Activated T-cell treated with anti-CD3 and anti-CD28 coated beads for 24 hours (primary cell): Measurements from ENCODE around the gene NPAS3.

Experiments used
- DNase-seq: peaks from one replicate; pipeline ENCODE4 v3.0.0-alpha.2; 2020; ENCODE audit warnings: low read depth

NPAS3 gene

DNA sequence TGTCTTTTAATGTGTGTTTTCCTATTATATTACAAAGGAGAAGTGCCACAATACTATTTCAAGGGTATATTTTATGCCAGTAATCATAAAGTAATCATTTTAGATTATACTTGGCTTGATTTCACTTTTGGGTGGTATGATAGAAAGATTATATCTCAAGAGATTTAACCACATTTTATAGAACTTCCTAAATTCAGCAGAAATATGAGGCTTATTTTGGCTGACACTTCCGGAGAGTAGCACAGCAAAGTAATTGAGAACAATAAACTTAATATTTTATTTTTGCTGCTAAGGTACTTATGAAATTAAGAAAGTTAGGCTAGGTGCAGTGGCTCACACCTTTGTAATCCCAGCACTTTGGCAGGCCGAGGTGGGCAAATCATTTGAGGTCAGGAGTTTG, 319.1 kb downstream of the NPAS3 start:
- no peak for DNase-seq

DNA sequence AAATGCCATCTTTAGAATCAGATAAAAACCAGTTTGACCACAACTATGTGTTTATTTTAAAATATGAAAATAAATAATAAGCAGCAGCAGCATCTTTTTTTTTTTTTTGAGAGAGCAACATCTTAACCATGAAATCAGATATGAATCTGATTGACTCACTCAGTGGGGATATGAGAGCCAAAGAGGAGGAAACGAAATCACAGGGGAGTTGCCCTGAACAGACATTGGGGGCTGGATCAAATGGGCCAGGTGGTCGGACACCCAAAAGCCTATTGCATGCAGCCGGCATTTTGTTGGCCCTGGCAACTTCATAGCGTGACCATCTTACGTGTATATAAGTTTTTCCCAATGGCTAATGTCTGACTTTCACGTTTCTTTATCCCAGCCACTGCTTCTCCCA, 321.1 kb downstream of the NPAS3 start:
- DNase-seq: no peak

DNA sequence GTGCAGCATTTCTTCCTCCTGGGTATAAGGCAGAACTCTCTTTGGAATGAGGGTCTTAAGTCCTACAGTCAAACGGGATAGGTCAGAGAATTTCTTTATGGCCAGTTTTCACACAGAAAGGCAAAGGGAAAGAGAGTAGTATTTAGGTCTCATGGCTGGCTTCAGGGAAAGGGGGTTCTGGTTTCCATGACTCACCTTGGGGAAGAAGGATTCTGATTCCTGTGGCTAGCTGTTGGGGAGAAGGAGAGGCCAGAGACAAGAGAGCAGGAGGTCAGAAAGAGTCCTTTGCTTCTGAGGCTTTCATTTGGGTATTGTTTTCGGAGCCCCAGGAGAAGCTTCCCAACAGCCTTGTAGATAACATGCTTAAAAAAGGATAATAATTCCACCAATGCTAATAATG, 332.5 kb downstream of the NPAS3 start:
- DNase-seq: no peak

DNA sequence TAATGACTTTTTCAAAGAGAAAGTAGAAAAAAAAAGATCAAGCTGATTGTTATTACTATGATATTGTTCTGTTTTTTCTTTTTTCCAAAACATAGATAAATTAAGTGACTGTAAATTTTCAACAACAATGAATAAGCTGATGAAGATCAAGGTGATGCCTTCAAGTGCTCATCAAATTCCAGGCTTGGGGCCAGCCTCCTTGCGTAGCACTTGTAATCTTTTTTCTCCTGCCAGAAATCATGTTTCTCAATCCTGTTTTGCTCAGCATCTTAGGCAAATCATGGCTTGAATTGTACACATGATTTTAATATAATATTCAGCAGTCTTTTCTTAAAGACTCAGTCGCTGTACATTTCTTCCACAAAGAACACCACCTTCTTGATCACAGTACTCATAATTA, 333.2 kb downstream of the NPAS3 start:
- DNase-seq: no peak

DNA sequence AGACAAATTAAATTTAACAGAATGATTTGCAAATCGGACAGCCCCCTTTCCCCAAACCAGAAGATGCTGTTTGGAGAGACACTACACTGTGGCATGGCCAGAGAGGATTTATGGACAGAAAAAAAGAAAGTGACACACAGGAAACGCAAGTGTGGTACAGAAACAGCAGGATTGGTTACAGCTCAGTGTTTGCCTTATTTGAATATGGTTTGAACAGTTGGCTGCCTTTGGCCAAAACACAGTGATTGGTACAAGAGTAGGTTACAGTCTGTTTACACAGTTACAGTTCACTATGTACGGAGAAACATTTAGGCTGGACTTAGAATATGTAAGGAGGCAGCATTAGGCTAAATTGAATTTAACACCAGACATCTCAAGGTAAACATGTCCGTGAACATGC, 335.3 kb downstream of the NPAS3 start:
- DNase-seq: no peak

DNA sequence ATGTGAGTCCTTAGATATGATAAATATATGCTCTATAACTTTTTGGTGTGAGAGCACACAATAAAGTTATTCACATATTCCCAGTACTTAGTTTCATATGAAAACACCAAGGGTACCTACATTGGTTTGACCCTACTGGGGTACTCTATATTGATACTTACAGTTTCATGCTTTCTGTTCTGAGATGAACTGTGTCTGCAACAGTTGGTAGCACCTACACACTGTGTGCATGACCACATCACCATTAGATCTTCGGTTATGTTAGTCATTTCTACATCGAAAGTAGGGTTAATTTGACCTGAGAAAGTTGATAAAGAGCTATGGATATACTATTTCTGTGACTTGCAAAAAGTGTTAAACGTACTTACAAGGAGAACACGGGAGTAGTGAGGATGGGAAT, 337.2 kb downstream of the NPAS3 start:
- no peak for DNase-seq

DNA sequence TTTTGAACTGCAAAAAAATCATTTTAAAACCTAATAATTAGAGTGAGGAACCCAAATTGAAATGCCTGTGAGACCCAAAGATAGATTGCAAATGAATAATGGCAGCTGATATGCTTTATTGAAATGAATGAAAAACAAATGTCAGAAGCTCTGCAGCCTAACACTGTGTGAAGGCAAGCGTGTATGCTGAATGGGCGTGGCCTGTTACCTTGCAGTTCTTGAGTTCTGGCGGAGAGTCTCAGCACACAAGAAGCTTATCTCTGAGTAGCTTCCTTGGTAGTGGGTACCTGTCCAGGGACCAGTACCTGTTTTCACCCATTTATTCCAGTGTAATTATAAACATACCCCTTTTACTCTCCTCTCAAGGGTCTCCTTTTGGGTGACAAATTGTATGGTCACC, 341.2 kb downstream of the NPAS3 start:
- DNase-seq: no peak

DNA sequence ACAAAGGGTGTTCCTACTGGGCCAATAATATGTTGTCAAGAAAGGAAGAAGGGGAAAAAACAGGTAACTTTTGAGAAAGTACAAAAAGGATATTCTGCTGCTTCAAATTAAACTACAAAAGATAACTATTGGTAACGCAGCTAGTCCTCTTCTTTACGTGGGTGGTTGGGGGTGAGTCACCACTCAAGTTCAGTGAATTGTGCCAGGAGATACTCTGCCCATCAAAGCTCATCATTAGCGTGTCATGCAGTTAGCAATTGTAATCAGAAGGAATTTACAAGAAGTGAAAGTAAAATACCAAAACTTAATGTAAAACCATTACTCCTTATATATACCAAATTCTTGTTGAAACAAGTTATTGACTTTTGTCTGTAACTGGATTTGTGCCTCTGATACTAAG, 342.0 kb downstream of the NPAS3 start:
- no peak for DNase-seq

DNA sequence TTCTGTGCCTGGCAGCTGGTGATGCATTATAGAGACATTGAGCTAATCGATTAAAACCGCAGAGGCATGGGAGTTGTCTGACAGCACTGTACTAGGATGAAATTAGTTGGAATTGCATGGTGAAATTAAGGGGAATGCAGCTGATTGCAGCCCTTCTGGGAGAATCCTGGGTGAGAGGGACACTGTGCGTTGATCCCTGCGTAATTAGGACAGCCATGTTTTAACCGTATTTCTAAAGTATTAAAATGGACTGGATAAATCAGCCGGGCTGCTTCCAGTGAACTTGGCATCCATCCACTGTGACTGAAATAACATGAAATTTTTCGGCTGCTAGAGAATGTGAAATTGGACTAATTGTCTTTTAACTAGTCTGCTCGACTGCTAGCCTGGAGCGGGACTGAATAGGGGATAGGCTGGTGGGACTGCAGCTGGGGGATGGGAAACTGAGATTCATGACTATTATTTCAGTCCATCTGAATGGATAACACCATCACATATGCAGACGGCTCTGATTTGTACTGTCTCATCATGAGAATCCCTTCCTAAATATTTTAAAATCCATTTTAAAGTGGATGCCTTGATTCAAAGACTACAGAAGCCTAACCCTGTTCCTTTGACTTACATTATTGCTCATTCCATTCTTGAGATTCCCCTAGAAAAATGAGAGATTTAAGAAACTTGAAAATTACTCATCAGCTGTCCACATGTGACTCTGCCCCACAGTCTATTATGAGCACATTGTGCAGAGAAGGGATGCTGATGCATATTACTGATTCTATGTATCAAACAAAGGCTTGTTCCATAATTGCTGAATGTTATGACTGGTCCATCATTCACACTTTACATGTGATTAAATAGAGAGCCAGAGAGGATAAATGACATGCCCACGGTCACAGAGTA, 343.9 kb downstream of the NPAS3 start:
- no peak for DNase-seq

DNA sequence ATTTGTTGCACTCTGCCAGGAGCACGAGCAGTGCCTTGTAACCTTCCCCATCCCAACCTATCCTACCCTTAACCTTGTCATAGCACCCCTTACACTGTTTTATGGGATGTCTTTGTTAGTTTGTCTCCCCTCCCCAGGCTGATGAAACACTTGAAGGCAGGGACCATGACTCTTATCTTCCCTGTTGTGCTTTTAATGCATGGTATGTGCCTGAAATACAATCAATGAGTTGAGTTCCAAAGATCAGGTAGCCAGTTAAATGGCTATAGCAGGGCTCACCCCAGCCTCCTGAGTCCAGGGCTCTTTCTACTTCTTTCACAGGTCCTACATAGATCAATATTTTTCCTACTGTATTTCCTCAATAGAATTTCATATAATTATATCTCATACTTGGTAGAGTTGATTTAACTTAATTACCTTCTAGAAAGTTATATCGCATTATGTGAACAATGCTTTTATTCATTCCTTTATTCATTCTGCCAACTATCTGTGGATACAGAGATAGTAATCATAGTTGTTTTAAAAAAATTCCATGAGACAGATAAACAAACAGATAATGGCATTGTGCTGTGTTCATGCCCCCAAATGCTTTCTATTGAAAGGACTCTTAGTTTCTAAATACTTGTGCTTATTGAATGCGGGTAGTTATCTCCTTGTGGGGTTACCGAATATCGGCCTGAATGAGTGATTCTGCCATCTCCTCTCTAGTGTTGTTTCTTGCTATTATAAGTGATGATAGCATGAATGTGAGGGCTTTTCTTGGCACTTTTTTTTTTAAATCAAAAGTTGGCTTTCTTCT, 347.4 kb downstream of the NPAS3 start:
- DNase-seq: no peak

DNA sequence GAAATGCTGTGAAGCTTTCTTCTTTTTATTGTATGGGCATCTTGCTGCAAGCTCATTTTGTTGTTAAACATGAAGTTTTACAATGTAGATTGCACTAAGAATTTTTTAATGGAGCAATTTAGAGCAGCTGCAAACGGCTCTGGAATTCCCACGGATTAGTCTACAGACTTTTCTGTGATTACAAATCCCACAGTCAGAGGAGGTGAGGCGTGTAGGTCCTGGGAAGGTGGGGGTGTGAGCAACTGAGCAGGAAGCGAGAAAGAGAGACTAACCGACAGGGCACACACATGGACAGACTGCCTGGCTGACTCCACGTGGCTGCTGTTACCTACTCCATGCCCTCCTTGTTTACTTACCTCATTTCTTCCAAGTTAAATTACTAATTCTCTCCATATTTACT, 348.5 kb downstream of the NPAS3 start:
- no peak for DNase-seq

DNA sequence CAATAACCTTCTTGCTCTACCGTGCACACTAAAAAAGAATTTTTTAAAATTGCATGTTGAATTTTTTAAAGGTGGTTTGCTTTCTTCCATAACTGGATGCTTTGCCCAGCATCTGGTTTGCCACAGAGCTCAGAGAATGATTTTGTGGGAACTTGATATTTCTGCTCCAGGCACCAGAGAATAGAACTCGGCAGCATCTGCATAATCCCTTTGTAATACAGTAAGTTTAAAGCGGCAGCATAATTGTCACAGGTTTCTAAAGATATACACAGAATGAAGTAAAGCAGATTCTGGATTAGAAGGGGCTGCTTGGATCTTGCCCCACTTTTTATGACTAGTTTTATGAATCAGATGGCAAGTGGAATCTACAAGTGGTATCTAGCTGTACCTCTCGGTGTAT, 352.0 kb downstream of the NPAS3 start:
- no peak for DNase-seq

DNA sequence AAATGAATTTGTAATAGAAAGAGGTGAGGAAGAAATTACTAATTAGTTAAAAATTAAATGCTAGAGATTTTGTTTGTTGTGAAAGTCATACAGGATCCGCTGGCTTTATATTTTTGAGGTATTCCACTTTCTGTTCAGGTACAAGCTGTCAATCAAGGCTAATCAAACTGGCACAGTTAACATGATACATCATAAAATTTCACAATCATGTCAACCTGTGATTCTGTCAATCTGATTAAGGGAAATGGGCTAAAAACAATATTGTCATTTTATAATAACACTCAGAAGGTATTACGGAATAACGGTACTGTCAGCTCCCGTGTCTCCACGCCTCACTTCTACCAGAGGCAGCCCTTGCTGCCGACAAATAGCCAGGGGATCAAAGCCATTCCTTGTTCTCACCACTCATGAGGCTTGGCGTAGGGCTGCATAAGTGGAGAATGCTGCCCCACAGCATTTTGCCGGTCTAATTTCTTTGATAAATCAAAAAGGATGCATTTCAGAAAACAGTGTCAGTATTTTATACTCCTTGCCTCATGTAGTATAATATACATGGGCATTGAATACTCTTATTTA, 352.9 kb downstream of the NPAS3 start:
- DNase-seq: no peak

DNA sequence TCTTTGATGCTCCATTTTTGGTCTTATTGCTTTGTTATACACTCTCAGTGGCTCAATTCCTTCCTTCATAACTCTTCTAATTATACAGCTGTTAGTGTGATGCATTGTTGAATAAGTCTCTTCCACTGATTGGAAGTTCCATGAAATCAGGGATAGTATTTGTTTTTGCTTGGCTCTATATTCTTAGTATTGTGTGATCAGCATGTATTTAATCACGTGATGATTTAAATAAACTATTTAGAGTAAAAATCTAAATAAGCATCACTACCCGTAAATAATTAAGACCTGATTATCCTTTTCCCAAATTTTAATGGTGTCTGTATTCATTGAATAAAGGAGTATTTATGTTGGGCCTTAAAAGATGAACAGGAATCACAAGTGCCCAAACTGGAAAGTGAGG, 355.7 kb downstream of the NPAS3 start:
- DNase-seq: no peak

DNA sequence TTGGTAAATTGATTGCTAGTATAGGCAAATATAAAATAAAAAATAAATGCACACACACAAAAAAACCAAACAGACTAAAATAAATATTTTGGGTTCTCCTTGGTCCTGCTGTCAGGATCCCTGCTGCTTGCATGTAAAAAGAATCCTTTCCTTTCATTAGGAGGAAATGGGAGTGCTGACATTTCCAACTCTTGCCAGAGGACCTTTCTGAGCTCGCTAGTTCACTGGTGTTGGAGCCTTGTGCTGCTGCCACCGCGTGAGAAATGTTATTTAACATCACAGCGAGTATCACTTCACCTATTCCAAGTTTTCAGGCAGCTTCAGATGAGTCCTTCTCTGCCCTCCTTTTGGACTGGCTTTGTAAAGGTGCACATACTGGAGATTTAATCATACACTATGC, 358.9 kb downstream of the NPAS3 start:
- no peak for DNase-seq

DNA sequence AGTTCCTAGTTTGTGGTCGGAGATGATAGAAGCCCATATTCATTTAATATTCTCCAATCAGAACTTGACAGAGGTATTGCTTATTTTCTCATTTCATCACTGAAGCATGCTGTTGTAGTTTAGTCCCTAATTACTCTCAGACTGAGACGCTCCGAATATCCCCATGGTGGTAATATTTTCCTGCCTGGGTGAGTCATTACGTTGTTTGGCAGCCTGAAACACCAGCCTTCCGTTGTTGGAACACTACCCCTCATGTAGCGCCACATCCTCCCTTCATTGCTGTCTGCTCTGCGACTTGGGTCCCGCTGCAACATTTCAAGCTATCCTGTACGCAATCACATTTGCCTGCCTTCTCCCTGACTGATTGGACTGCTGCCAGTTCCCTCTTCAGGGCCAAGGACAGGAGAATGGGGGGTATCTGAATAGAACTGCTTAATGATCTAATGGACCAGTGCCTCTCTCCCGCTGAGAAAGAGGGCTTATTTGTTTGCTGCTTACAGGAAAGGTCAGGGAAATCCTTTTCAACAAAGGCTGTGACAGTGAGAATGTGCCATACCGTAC, 369.1 kb downstream of the NPAS3 start:
- no peak for DNase-seq

DNA sequence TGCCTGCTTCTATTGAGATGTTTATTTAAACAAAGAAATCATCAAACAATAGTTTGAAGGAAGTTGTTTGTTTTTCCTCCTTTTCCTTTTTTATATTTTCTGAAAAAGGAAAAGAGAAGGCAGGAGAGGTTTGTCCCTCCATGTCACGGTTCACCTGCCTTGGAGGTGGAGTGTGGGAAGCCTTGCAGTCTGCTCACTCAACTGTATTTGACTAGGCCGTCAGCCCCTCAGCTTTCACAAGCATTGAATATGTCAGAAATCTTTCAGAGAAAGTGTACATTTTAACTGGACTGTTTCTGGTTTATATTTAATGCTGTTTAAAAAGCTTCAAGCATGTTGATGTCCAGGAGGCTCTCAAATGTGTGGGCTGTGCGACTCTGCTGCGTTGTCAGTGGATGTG, 370.4 kb downstream of the NPAS3 start:
- DNase-seq: no peak

DNA sequence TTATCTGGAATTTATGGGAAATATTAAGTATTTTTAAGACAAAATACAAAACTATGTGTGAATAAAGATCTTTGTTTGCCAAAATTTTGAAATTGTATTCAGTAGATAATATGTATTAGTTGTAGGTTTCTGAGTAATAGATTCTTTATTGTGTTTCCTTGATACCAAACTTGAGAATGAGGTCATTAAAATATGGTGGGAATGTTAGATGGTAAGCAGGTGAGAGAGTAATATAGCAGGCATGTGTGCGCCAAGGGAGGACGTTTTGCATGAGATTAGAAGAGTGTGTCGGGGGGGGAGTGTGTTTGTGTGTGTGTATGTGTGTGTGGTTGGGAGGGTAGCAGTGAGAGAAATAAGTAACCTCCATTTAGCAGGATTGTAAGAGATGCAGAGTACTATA, 376.5 kb downstream of the NPAS3 start:
- no peak for DNase-seq

DNA sequence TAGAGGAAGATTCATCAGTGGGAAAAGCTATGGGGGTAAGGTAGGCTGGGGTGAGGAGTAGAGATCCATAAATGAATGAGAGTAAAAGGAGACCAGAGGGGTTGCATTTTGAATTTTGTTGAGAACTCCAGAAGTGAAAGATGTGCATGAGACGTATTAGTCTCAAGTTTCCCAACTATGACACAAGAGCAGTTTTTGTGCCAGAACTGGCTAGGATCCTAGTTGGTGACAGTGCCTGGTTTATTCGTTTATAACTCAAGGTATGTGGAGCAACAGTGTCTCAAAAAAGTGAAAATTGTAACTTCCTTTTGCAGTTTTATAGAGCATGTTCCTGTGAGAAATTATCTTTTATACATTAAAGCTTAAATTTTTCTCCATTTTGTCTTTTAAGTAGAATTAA, 377.0 kb downstream of the NPAS3 start:
- DNase-seq: no peak

DNA sequence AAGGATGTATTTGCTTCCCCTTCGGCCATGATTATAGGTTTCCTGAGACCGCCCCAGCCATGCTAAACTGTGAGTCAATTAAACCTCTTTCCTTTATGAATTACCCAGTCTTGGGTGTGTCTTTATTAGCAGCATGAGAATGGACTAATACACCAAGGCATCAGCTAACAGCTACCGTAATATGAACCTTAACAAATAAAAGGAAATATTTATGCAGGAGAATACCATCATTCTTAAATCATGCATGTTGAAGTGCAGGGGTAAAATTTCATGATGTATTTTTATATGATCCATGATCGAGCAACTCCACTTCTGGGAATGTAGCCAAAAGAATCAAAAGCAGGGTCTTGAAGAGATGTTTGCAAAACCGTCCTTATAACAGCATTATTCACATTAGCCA, 379.0 kb downstream of the NPAS3 start:
- no peak for DNase-seq

DNA sequence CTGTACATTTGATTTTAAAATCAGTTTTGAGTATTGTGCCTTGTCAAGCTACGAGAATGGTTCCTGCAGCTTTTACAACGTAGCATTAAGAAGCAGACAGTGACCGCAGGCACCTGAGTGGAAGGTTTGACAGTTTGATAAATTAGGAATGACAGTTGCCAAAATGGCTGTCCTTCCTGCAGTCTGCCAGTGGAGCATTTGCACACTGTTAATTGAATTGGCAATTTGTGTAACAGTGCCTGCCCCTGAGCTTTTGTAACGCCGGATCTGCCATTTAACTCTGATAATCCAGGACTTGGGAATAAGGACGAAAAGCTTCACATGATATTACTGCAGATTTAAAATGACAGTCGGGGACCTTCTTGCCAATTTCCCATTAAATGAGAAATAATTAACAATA, 385.3 kb downstream of the NPAS3 start:
- DNase-seq: no peak

DNA sequence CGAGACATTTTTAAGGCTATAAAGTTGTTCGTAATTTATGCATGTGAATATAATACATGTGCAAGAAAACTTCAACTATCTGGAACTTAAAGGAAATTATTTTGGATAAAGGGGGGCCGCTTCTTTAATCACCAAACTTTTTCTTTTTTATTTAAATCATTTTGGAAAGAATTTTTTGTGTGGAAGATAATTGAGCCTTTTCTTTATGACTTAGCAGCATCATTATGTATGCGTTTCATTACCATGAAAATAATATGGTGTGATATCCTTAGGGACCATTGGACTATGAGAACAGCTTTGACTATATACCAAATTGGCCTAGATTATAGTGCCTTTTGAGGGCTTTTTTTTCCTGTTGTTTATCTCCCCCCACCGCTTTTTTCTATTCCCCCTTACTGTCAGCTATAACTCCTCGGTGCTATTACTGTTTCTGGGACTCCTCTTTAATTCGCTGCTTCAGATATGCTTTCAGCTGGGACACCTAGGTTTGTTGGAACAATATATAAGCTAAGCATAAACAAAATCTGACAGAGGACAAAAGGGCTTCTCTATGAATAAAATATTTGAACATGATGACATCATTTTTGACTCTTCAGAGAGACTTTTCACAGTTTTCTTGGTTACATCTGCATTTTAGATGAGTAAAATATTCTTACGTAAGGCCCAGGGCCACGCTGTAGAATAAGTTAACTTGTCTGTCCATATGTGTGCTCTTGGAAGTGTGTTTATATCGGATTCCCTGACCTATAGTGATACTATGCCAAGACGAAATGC, 392.7 kb downstream of the NPAS3 start:
- no peak for DNase-seq
